Activated CD4-positive, alpha-beta T cell treated with anti-CD3 and anti-CD28 coated beads, Interleukin-2, amount 50 U/mL, for 24 hours (primary cell): ENCODE data around the gene GABRR3.
"Not testable (repeated sequence)": the region's sequence is repeated elsewhere in the genome, so short reads cannot be mapped to it uniquely, and the experiment has no call there.

Experiments
- DNase-seq, 2 donors: peaks; one replicate each; pipeline ENCODE4 v3.0.0-alpha.2; 2020; ENCODE audit warnings: low read depth in 1 of 2, low spot score in 1 of 2

The GABRR3 gene

GRCh38 chr3:98022978-98023820, 11.9 kb downstream of the GABRR3 start:
- DNase-seq, result peak; percentile 89 to 96

- DNase-seq, result no peak
Observed at GRCh38 chr3:98021830-98022560, 13.1 kb downstream of the GABRR3 start.

- DNase-seq, result no peak
Observed at GRCh38 chr3:98020412-98020811, 14.7 kb downstream of the GABRR3 start.

GRCh38 chr3:98018301-98018700, 16.8 kb downstream of the GABRR3 start:
- DNase-seq, result no peak

- no peak for DNase-seq
Observed at GRCh38 chr3:98014268-98014585, 20.9 kb downstream of the GABRR3 start.

GRCh38 chr3:98013411-98014267, 21.5 kb downstream of the GABRR3 start:
- DNase-seq, result no peak

GRCh38 chr3:98012979-98013378, 22.1 kb downstream of the GABRR3 start:
- no peak for DNase-seq

GRCh38 chr3:98010883-98011449, 24.1 kb downstream of the GABRR3 start:
- not testable (repeated sequence) for DNase-seq

GRCh38 chr3:98010194-98010882, 24.8 kb downstream of the GABRR3 start:
- no peak for DNase-seq

GRCh38 chr3:98008855-98009254, 26.3 kb downstream of the GABRR3 start:
- DNase-seq, result no peak

- DNase-seq, result no peak
Observed at GRCh38 chr3:98005438-98005837, 29.7 kb downstream of the GABRR3 start.

GRCh38 chr3:98004721-98005120, 30.4 kb downstream of the GABRR3 start:
- no peak for DNase-seq

GRCh38 chr3:98003306-98003969, 31.7 kb downstream of the GABRR3 start:
- DNase-seq, result no peak

- DNase-seq, result no peak
Observed at GRCh38 chr3:98002717-98003116, 32.4 kb downstream of the GABRR3 start.

- DNase-seq, result no peak
Observed at GRCh38 chr3:97999994-98000393, 35.1 kb downstream of the GABRR3 start.

GRCh38 chr3:97999103-97999502, 36.0 kb downstream of the GABRR3 start:
- DNase-seq, result no peak

GRCh38 chr3:97996988-97997387, 38.1 kb downstream of the GABRR3 start:
- no peak for DNase-seq

- no peak for DNase-seq
Observed at GRCh38 chr3:97994328-97994945, 40.7 kb downstream of the GABRR3 start.

- DNase-seq, result no peak
Observed at GRCh38 chr3:97993526-97993925, 41.6 kb downstream of the GABRR3 start.
